ENCODE data around the gene KRT3.

KRT3 gene

GRCh38 chr12:52813203-52813819 is 17.4 kb upstream of the KRT3 start:
- no peak for DNase-seq

GRCh38 chr12:52812749-52813148 is 16.8 kb upstream of the KRT3 start:
- no peak for DNase-seq

DNA sequence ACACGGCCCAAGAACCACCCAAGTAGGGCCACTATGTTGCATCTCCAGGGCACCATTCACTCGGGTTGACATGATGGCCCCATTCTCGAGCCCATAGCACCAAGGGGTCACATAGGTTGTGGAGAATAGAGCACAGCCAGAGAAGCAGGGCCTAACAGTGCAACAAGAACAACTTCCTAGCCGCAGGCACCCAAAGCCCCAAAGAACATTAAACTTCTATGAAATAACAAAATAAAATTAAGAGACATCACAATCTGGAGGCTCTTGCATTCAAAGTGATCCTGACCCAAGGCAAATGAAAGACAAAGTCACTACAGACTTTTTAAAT is 16.1 kb upstream of the KRT3 start:
- no peak for DNase-seq

DNA sequence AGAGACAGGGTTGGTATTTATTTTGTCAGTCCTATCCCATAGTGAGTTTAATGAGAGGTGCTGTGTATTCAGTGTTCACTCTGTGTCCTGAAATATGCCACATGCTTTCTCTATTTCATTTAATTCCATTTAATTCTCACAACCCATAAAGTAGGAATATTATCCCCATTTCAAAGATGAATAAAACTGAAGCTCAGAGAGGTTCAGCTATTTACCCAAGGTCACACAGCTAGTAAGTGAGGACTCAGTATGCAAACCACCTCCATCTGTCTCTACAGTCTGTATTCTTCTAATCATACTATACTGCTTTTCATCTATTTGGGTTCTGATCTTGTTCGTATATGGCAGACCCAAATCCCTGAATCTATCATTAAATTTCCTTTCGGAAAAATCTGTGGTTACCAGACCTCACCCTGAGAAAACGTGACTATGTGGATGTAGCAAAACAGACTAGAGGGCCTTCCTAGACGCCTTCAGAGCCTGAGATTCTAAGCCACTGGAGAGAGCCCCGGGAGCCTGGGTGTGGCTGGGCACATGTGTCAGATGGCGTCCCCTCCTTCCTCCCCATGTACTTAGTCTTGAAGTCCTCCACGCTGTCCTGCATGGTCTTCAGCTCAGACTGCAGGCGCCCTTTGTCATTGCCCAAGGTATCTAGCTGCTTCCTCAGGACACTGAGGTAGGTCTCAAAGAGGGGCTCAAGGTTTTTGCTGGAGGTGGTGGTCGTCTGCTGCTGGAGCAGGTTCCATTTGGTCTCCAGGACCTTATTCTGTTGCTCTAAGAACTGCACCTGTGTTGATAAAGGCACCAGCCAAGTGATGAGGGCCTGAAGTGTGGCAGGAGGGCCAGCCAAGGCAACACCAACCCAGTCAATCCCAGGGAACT is 15.5 kb upstream of the KRT3 start:
- DNase-seq = no peak

DNA sequence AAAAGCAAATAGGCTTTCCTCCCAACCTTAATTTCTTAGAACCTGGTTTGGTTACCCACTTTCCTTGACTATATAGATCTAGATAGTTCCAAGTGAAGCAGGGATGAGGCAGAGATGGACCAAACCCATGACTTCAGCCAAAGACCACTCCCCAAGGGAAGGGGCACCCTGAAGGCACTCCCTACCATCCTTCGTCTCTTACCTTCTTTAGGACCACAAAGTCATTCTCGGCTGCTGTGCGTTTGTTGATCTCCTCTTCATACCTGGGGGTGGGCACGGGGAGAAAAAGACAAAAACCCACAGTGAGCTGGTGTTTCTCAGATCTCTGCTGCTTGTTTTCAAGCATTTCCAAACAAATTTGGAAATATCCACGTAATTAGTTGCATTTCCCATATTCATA is 14.6 kb upstream of the KRT3 start:
- no peak for DNase-seq

- DNase-seq = no peak
Observed at GRCh38 chr12:52809166-52809565, 13.2 kb upstream of the KRT3 start.

- no peak for DNase-seq
Observed at GRCh38 chr12:52808573-52809160, 12.8 kb upstream of the KRT3 start.

DNA sequence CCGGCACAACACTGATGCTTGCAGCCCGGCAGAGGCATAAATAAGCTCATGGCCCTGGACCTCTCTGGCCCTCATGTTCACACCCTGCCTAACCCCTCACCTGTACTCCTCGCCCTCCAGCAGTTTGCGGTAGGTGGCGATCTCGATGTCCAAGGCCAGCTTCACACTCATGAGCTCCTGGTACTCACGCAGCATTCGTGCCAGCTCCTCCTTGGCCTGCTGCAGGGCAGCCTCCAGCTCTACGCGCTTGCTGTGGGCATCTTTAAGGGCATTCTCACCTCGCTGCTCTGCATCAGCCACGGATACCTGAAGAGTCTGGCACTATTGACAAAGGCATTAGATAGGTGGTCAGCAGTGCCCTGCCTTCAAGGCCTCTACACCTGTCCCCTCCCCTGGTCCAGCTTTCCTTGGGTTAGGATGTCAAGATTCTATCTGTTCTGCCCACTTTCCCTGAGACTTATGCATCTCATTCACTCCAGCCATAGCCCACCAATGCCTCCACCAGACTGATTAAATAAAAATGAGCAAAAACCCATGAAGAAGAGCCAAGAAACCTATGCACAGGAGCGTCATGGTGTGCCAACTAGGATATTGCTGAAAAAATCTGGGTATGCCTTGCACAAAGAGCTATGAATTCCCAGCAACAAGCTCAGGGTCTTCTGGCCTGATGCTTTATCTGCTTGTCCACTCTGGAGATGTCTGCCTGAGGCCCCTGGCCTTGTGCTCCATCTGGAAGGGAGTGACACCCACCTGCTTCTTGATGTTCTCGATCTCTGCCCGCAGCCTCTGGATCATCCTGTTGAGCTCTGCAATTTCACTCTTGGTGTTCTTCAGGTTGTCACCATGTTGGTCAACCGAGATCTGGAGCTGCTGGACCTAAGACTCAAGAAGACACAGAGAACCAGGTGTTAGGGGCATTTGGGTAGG is 11.9 kb upstream of the KRT3 start:
- no peak for DNase-seq

DNA sequence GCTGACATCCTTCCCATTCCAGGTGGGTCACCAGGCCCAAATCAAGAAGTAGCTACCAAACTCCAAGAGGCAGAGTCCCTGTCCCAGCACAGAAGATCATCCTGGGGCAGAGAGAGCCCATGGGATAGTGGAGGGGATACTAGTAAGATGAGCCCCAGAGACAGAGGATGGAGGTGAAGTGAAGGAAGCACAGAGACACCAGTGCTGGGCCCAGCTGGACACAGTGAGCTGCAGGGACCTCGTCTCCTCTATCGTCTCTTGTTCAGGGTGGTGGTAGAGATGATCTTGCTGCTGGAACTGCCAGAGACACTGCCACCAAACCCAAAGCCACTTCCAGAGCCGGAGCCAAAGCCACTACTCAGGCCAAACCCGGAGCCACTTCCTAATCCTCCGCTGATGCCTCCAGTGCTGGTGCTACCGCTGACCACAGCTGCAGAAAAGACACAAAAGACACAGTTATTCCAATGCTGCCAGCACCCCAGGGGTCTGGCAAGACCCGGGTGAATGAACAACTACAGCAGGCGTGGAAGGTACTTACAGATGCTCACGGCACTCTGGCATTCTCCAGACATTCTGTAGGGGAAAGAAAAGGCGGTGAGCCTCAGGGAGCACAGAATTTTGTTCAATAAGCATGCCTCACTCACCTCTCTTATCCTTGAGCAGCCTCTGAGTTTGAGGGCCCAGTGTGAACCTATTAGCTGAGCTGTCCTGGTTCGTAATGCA is 11.1 kb upstream of the KRT3 start:
- DNase-seq = no peak

GRCh38 chr12:52806169-52806811 is 10.4 kb upstream of the KRT3 start:
- DNase-seq = no peak

DNA sequence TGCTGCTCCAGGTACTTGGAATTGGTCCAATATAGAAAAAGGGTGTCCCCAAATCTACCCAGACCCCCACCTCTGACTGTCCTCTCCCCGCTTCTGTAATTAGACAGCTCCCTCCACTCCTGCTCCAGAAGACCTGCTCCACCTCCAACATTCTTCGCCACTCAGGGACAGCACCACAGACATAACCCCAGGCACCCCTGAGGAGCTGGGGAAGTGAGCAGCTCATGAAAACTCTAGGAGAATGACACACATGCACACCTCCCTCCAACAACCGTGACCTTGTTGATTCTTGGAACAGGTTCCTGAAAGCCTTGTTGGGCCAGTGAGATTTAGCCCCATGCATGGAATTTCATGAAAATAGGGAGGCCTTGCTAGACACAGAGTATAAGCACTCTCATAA is 9.8 kb upstream of the KRT3 start:
- DNase-seq = no peak

DNA sequence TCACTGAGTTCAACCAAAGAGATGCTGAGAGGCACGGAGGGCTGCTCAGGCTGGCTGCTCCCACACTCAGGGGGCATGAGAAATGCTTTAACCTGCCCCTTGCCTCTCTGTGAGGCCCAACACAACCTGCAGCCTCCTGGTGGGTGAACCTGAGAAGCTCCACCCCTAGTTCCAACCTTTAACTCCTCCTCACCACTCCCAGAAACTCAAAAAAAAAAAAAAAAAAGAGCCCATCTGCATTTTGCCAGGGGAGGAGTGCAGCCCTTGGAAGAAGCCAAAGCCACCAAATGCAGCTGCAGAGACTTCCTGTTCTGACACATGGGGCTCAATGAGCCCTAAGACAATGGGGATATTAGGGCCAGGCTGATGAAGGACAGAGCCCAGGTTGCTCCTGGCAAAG is 9.1 kb upstream of the KRT3 start:
- DNase-seq = no peak

GRCh38 chr12:52802442-52802841 is 6.5 kb upstream of the KRT3 start:
- no peak for DNase-seq

DNA sequence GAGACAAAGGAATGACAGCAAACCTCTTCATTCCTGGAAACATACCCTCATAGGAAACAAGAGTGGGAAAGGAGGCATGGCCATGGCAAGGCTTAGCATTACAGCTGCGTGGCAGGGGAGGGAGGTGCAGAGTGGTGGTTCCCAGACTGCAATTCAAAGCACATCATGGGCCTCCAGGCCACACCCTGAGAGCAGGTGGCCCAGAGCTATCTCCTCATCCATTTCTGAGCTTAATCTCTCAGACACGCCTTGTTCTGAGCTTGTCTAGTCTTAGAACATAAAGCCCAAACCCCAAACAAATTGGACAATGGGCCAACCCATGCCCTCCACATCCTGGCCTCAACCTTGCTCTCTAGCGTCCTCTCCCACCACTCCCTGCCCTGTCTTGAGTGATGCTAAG is 5.9 kb upstream of the KRT3 start:
- DNase-seq = no peak

- DNase-seq = no peak
Observed at GRCh38 chr12:52800259-52800917, 4.5 kb upstream of the KRT3 start.

DNA sequence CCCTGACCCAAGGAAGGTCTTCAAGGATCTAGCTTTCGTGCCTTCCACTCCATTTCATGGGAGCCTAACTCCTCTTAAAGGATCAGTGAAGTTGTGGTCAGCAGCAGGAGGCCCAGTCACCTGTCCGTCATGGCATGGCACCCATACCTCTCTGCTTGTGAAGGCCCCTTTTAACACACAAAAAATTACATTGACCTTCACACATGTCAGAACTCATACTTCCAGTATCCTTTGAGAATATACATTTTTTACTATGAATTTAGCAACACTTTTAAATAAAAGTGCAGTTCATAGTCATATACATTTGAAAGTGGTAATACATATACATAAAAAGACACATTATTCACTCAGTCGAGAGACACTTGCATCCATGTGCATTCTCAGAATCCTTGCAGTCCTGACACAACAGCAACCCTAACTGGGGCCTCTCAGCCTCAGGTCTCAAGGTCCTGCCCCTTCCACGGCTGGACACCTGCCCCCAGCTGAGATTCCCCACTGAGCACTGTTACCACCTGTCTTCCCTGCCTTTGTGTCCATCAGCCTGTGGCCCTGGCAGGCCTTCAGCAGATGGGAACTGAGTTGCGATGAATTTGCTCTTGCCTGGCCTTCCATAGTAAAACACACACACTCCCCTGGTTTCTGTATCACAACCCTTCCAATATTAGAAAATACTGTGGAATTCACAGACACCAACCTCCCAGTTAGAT is 3.7 kb upstream of the KRT3 start:
- no peak for DNase-seq

- DNase-seq = no peak
Observed at GRCh38 chr12:52798671-52799504, 3.0 kb upstream of the KRT3 start.

GRCh38 chr12:52798003-52798670 is 2.2 kb upstream of the KRT3 start:
- DNase-seq = no peak

GRCh38 chr12:52797529-52797894 is 1.6 kb upstream of the KRT3 start:
- no peak for DNase-seq

All from activated CD8-positive, alpha-beta memory T cell treated with anti-CD3 and anti-CD28 coated beads, Interleukin-2, amount 50 U/mL, for 4 hours (primary cell).